NCI-H510A (cell line): ENCODE measurements around the gene ZFYVE21.

Experiments
- DNase-seq: peaks from one replicate; lab custom pipeline; 2025; lab: John Stamatoyannopoulos, UW

Gene ZFYVE21

DNA sequence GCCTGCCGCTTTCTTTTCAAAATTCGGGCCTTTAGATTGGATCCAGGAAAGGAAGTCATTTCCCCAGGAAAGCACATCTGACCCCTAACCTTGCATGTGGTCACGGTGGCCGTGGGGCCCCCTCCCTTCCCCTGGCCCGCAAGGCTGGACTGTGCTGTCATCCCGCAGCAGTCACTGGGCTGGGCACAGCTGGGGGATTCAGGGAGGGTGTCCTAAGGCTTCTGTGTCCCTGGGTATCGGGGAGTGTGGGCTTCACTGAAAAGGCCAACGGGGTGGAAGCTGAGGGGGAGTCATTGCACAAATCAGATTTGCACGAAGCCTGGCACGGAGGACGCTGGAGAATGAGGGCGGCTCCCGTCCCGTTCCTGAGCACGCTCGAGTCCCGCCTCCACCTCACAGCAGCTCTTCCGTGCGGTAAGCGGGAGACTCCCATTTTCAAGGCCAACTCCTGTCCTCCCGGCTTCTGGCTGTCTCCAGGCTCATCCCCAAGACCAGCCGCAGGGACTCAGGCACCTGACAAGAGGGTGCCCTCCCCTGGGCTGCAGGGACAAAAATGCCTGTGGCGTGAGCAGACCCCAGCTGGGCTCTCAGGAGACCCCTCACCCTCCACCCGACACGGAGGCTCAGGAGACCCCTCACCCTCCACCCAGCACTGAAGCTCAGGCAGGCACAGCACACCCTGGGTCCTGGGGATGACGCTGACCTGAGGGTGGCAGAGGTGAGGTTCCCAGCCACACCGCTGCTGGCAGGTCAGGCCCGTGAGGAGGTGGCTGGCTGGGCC is 9.9 kb upstream of the ZFYVE21 start:
- no peak for DNase-seq

DNA sequence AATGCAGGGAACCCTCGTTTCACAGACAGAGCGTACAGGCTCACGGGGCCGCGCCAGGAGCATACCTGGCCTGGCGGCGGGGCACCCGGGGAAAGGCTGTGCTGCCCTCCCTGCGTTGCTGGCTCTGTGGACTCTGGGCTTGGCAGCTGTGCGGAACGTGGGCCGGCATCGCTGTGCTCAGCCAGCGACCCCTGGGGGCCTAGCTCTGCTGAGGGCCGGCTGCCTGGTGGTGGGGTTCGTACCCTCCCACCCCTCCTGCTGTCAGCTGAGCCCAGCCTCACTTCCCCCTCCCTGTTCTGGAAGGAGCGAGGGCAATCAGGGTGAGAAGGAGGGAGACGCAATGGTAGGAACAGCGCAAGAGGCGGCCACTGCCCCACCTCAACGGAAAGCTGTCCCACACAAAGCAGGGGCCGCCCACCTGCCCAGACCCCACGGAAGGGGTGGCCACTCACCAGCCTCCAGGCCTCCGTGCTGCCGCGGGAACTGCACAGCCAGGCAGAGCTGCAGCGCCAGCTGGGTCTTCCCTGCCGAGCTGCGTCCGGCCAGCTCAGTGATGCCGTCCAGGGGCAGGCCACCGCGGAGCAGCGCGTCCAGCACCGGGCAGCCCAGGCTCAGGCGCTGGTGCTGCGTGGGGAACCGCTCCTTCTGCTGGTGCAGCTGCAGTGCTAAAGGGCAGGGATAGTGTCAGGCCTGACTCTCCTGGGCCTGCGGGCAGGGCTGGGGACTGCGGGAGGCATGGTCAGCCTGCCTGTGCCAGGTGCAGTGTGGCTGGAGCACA is 8.9 kb upstream of the ZFYVE21 start:
- no peak for DNase-seq

DNA sequence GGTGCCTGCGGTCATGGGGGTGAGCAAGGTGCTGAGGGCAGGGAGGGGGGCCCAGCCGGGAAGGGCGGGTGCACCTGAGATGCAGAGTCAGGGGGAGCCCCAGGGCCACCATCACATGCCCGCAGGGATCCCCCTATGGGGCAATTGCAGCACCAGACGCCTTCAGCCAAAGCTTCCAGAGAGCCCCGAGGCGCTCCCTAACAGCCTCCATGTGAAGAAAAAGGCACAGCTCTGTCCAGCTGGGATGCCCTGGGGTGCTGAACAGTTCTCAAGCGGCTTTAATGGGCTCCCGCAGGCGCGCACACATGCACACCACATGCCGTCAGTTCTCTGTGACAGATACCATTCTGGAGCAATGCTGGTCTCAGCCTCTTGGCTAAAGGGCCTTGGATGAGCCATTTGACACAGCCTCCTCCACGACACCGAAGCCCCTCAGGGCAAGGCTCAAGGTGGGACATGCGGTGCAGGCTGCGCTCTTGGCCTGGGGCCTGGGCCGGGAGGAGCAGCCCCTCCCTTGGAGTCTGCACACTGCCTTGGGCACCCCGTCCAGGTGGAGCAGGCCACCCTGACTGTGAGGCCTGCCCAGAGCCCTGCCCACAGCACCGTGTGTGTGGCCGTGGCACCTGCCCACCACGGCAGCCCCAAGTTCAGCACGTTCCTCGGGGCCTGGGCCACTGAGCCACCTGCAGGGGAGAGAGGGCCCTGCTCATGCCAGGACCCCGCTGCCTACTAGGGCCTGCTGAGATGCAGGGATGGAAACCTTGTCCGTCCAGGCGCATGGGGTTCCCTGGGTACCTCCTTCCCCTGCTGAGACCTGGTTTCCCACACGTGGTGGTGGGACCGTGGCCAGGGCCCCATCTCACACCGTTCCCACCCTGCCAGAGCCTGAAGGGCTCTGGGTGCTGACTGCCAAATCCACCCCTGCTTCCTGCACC is 8.0 kb upstream of the ZFYVE21 start:
- DNase-seq = no peak

DNA sequence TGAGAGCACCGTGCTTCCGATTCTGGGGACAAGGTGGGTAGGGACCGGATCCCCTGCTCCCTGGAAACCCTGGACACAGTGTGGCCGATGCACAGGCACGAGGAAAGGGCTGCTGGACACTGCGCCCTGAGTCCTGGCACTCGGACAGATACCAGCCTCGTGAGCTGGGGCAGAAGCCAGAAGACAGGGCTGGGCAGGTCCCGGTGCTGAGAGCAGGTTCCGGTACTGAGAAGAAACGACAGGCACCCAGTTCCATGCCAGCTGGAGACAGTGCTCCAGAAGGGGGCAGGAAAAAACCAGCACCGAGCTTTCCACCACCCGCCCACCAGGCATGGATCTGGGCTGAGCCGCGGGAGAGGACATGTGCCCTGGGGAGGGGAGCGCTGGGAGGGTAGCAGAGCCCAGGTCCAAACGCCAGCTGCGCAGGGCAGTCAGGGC is 6.8 kb upstream of the ZFYVE21 start:
- no peak for DNase-seq

- DNase-seq = no peak
Measured at GRCh38 chr14:103709814-103710213, 5.8 kb upstream of the ZFYVE21 start.

DNA sequence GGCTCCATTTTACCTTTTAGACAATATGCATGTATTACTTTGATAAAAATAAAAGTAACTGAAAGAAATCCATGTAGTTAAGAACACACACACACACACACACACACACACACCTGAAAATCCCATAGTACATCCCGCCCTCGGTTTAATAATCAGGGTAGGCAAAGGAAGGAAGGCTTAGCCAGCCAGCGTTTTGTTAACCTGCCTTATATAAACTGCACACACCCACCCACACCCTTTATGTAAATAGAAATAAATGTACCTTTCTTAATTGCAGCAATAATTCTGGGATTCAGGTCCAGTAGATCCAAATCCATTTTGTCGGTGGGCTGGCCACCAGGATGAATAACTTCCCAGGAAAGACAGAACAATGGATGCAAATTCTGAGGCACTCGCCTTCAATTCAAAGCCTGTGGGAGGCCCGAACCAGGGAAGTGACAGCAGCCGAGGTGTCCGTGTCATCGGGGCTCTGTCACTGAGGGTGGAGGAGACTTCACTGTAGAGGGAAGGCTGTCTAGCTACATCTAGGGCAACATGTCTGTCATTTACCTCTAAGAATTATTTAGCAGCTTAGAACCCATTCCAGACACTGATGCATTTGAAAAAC is 4.7 kb upstream of the ZFYVE21 start:
- DNase-seq = no peak

GRCh38 chr14:103711516-103712431 is 3.8 kb upstream of the ZFYVE21 start:
- DNase-seq = no peak

DNA sequence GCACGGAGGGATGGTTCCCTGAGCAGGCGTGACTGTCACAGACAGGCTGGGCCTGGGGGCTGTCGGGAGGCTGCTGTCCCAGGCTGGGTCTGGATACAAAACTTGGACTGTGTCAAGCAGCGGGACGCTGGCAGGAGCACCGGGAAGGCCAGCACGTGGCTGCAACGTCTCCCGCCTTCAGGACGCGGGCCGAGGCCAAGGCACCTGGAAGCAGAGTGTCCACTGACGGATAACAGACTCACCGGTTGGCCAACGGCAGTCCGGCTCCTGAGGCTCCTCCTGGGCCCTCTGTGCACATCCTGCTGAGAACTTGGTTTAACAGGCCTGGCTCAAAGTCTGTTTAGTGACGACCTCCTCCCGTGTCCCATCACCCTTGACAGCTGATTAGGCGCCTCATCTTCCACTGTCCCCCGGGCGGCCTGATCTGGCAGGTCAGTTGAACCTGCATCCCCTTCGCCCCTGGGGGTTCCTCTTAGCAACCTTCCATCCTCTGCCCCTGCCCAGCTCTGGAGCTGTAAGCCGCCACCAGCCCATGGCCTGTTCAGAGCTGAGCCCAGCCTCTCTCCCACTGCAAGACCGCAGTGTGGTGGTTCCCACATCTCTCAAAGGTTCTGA is 2.9 kb upstream of the ZFYVE21 start:
- DNase-seq = no peak

DNA sequence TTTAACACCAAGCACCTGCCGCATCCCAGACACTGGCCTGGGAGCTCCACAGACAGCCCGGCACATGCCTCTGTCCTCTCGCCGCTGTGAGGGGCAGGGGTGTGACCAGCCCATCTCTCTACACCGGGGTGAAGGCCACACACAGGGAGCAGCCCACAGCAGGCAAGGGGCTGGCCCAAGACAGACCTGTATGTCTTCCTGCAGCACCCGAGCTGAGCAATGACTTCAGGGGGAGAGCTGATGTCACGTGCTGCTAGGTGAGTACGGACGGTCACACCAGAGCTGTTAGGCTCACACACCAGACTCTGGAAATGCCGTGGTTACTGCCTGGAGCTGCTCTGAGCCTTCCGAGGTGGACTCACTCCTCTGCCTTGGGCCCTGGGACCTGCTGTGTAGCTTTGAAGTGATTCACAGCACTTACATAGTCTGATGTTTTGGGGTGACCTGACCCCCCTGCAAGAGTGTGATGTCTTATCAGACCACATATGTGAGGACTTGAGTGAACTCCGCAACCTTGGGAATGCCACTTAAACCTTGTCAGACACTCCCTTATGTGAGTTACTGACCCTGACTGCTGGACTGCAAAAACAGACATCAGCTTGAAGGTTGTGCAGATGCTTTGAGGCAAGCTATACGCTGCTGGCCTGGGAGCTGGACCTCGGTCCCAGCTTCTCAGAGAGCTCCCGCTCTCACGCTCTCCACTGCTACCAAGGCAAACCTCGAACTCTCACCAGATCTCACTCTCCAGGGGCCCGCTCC is 2.1 kb upstream of the ZFYVE21 start:
- DNase-seq = no peak

DNA sequence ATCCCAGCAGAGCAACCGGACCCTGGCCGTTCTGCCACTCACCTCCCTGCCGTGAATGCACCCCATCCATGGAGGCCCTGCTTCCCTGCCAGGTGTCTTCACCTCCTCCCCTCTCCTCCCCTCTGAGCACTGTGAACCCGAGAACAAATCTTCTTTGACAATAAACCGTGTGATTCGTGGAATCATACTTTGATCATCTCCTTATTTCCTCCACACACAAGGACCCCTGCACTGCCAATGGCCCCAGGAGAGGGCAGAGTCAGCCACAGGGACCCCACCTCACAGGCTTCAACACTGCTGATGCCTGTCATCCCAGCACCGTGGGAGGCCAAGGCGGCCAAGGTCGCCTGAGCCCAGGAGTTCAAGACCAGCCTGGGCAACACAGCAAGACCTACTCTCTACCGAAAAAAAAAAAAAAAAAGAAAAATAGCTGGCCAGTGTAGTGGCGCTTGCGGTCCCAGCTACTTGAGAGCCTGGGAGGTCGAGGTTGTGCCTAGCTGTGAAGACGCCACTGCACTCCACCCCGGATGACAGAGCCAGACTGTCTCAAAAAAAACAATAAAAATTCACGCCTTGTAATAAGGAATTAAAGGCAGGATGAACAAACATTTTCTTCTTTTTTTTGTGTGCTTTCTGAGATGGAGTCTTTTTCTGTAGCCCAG is 1.4 kb upstream of the ZFYVE21 start:
- no peak for DNase-seq

DNA sequence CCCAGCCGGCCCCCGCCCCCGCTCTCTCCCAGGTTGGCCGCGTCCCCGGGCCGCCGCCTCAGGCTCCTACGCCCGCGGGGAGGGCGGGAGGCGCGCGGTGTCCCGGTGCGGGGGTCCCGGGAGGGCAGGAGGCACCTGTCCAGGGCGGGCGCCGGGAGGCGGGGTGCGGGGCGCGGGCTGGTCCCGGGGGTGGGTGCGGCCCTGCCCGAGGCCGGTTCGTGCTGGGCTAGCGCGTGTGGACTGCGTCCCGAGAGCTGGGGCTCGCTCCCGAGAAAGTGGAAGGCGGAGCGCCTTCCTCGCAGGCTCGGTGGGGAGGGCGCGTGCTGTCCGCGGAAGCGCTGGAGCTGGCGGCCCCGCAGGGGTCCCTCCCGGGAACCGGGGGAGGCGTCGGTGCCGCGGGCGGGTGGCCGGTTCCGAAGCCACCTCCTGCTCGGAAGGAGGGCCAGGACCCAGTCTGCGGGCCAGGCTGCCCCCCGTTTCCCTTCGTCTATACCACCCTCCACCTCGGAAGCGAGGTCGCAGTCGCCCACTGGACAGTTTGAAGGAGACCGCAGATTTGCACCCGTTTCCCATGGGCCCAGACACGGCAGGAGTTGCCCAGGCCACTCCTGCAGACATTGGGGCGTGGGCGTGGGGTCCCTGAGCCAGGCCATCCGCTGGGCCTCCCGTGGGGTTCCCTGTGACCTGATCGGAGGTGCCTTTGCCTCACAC is 636 bp downstream of the ZFYVE21 start:
- no peak for DNase-seq

GRCh38 chr14:103716899-103717411 is 1.3 kb downstream of the ZFYVE21 start:
- DNase-seq = no peak

- no peak for DNase-seq
Measured at GRCh38 chr14:103718572-103718971, 3.0 kb downstream of the ZFYVE21 start.

DNA sequence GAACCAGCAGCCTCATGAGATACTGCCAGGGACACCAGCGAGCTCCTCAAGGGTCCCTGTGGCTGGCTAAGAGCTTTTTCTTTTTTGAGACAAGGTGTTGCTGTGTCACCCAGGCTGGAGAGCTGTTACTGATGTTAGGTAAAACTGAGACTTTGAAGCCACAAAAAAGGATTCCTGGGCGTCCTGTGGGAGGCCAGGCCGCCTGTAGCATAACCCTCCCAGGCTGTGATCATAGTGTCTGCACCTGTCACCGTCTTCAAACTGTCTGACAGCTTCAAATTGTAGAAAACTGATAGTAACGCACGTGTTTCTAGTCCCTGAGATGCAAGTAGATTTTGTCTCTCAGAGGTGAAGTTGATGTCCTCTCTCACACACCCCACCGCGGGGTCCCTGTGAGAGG is 4.1 kb downstream of the ZFYVE21 start:
- no peak for DNase-seq

DNA sequence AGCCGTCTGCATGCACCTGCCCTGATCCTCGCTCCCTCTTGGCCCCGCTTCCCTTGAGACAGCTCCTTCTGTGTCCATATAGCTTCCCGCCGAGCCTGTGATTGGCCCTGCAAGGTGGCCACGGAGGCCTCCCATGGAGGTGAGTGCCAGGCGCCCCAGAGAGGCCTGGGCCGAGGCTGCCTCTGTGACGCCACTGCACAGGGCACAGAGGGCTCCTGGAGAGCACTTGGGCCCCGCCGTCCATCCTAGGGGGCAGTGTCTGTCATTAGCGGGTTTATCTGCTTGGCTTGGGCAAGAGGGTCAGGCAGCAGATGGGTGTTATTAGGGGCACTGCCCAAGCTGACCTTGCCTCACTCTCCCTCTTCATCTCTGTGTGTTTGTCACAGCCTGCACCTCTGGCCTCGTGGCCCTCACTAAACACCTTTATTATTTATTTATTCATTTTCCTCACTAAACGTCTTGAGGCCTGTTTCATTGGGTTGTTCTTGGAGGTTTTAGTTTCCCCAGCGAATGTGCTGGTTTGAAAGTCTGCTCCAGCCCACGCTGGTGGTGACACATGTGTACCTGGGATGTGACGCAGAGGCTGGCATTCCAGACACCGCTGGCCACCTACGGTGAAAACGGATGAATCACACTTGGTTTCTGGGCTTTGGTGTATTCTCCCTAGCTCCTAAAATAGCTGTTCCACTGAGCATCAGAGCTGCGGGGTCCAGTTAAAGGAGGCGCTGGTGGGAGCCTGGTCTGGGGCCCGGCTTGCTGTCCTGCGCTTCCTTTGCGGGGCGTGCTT is 5.9 kb downstream of the ZFYVE21 start:
- no peak for DNase-seq

- no peak for DNase-seq
Measured at GRCh38 chr14:103723748-103724081, 8.1 kb downstream of the ZFYVE21 start.

DNA sequence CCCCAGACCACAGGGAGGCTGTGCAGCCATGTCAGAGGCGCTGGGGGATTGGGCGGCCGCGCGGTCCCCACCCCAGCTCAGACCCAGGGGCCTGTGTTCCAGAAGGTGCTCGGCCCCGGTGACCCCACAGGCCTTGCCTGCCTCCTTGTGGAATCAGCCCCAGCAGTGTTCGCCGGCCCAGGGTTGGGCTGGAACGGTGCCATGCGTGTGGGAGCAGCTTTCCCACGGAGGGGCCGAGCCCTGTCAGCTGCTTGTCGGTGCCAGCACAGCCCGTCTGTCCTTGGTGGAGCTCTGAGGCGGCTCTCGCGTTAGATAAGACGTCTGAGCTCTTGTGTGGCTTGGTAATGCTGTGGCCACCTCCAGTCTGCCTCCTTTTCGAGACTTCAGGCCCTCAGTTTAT is 8.5 kb downstream of the ZFYVE21 start:
- no peak for DNase-seq
